ENCODE data around the gene PPFIBP2.

DNA sequence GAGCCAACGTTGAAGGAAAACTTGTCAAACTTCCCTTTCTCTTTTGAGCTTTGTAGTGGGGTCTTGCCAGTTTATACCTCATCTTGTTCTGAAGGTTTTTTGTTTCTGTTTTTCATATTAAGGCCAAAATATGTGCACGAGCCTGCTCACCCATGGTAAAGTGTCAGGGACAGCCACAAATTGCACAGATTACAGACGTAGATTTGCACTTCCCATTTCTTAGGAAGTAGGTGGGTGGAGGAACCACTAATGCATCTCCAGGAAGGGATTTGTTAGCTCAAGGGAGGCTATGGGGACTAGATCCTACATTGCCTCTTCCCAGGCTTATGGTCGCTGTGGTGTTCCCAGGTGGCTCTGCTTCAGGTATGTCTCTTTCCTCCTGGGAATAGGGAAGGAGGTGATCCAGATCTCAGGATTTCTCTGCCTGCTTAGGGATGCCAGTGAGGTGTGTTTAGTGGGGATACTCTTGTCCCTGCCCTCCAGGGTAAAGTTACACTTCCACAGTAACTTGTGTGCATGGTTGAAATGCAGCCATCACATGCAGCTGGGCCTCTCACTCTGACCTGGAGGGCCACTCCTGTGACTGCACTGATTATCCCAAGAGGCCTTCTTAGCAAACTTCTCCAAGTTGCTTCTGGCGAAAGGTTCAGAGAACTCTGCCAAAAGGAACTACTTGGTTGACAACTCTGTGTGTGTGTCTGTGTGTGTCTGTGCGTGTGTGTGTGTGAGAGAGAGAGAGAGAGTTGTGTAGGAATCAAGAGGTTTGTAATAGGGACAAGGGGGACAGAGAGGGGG is 9.8 kb downstream of the PPFIBP2 start:
- TF ChIP-seq, protein P1, sequence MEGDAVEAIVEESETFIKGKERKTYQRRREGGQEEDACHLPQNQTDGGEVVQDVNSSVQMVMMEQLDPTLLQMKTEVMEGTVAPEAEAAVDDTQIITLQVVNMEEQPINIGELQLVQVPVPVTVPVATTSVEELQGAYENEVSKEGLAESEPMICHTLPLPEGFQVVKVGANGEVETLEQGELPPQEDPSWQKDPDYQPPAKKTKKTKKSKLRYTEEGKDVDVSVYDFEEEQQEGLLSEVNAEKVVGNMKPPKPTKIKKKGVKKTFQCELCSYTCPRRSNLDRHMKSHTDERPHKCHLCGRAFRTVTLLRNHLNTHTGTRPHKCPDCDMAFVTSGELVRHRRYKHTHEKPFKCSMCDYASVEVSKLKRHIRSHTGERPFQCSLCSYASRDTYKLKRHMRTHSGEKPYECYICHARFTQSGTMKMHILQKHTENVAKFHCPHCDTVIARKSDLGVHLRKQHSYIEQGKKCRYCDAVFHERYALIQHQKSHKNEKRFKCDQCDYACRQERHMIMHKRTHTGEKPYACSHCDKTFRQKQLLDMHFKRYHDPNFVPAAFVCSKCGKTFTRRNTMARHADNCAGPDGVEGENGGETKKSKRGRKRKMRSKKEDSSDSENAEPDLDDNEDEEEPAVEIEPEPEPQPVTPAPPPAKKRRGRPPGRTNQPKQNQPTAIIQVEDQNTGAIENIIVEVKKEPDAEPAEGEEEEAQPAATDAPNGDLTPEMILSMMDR (IDR thresholded peaks at IDR 0.05 in 8 of 11, conservative IDR thresholded peaks at IDR 0.05 in 3 of 11), result no peak
- TF ChIP-seq POLR2A (IDR thresholded peaks at IDR 0.05) (no peak), POLR2AphosphoS5 (IDR thresholded peaks at IDR 0.05) (no peak)
